NCI-H2171 treated with DMSO at 0.1 percent for 48 hours (cell line): ENCODE measurements around the gene ADAMTS7.
"Not testable (repeated sequence)": the region's sequence is repeated elsewhere in the genome, so short reads cannot be mapped to it uniquely, and the experiment has no call there.

Experiments
- DNase-seq: peaks from one replicate; lab custom pipeline; 2025; lab: John Stamatoyannopoulos, UW

ADAMTS7 gene

DNA sequence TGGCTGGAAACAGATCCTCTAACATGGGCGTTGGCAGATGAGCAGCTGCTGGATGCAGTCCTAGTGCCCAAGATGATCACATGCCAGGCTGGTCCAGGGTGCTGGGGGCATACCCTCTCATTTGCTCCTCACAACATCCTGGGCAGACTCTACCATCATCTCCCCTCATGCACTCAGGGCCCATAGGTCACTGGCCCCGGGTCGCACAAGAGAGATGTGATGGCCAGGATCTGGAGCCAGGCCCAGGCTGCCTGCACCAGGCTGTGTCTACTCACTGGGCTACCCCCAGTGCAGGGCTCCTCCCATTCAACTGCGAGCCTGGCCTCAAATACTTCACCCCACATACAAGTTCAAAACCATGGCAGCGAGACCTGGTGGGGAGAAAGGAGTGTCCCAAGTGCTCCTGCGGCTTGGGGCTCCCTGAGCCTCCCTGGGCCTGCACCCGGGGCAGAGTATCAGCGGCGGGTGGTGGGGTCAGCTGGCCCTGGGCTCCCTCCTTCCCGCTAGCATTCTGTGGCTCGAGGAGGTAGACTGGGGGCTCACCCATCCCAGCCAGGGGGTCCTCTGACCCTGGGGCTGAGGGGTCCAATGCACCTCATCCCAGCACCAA is 32.0 kb downstream of the ADAMTS7 start:
- not testable (repeated sequence) for DNase-seq

DNA sequence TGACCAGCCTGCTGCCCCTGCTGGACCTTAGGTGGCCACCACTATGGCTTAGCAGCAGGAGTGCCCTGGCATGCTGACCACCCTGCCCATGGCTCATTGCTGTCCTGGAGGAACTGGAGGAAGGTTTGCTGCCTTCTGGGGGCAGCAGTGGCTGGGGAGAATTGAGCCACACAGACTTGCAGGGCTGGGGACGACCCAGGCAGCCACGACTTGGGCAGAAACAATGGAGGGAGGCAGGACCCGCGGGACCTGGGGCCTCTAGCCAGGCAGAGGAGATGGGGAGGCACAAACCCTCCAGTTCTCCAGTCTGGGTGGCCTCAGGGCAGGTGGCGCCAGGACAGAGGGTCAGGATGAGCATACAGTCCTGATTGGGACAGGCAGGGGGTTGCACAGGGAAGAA is 32.8 kb downstream of the ADAMTS7 start:
- DNase-seq, result no peak

DNA sequence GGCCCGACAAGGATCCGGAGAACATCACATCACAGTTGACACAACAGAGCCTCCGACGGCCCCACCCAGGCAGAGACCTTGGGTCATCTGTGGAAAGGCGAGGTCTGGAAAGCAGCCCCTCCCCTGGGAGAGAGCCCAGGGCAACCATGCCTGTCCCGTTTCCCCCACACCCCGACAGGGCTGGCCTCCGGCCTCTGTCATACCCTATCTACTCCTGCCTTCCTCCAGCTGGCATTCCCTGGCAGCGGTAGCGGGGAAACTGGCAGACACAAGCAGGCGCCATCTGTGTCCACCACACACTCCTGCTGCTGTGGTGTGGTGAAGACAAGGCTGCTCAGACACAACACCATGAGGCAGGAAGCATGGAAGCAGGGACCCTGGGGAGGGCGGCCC is 33.3 kb downstream of the ADAMTS7 start:
- DNase-seq, result not testable (repeated sequence)

DNA sequence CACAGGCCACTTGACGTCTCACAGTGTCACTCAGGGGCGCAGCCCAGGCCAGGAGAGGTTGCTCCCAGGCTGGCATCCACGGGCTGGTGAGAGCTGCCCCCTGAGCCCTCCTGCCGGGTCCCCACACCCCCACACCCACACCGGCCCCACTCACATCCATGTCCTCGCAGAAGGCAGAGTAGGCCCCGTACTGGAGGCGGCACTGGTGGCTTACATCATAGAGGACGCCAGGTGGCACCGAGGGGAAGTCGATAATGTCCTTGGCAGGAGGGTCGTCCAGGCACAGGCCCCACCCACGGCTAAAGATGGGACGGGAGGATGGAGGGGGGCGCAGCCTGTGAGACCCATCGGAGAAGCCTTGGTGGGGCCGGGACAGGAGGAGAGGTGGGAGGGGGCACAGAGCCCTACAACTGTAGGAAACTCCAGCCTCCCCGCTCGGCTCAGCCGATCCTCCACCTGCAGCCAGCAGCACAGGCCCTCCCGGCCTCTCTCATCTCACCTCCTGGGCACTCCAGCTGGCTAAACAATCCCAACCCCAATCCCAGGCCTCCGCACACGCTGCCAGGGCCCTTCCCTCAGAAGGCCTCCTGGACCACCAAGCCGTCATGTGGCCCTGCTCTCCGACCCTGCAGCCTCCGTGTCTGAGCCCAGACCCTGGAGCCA is 33.8 kb downstream of the ADAMTS7 start:
- DNase-seq, result not testable (repeated sequence)

DNA sequence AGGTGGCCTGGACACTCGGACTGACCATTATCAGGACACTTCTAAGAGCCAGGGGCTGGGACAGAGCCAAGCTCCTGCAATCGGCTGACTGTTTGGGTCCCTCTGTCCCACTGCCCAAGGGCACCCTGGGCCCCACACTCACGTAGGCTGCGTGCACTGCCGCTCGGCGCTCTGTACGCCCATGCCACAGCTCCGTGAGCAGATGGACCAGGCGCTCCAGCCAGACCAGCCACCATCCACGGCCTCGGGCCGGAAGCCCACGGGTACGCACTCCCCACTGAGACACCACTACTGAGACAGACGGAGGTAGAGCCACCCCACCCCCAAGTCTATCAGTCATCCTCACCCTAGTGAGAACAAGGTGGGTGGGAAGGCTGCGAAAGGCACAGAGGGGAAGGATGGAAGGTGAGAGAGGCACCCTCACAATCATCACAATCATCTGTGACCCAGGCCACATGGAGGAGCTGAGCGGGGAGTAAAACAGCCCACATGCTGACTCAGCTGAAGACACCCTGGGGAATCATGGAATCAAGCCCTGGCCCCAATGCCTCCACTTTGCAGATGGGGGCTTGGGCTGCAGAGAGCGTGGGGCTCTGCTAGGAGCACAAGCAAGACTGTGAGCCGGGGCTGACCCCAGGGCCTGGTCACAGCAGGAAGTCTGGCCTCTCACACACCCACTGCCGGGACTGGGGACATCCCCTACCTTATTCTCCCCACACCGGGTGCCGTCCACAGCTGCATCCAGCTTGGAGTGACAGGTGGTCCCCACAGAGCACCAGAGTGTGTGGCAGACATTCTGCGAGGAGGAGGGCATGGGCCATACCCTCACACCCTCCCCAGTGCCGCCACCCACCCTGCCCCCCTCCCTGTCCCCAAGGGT is 35.0 kb downstream of the ADAMTS7 start:
- not testable (repeated sequence) for DNase-seq

DNA sequence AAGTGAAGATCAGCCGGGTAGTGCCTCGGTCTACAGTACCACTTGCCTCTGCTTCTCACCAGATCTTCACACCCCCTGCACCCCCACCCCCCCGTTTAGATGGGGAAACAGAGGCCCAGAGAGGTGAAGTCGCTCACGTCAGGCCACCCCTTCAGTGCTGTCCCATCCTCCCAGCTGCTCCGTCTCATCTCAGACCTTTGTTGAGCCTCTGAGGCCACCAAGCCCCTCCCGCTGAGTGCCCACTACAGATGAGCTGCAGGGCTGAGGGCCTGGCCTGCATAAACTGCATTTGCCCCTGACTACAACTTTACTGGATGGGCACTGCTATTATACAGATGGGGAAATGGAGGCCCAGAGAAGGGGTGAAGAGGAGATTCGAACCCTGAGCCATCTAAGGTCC is 35.8 kb downstream of the ADAMTS7 start:
- DNase-seq, result no peak

DNA sequence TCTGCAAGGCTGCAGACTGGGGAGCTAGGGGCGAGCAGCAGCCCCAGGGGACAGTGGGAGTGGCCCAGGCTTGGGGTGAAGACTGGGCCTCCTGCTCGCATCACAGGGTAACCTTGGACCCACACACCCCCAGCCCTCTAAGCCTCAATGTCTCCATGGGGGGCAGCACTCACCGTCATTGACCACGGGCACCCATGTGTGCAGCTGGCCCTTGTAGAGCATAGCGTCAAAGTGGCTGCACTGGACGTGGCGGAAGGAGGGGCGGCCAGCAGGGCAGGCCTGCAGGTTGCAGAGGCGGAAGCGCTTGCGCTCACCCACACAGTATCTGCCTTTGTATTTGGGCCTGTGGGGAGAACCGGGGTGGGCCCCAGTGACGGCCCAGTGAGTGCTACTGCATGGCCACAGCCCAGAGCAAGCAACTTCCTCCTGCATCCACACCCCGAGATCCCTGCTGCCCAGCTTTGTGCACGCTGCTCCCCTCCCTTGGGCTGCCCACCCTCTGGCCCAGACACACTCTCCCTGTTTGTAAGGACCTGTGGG is 36.7 kb downstream of the ADAMTS7 start:
- not testable (repeated sequence) for DNase-seq

DNA sequence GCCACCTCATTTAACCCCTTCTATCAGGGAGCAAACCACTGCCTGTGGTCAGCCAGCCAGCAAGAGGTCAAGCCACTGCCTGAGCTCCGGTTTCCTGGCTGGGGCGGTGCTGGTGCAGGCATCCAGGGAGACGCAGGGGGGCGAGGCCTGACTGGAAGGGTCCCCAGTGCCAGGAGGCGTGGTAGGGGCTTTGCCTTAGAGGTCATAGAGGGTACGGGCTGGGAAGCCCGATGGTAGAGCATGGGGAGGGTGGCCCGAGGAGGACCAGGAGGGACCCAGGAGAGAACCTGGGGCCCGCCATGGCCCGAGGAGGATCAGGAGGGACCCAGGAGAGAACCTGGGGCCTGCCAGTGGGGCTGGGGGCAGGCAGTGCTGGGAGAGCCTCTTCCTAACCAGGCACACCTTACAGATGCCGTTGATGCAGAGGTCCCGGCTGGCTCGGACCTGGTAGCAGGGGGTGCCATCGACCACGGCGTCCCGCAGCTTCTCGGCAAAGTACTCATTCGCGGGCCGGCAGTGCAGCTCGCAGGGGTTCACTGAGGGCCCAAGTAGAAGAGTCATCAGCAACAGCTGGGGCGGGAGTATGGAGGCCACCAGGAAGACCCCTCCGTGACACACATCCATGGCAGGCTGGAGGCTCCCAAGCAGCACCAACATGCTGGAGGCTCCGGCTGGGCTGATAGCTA is 37.4 kb downstream of the ADAMTS7 start:
- DNase-seq, result not testable (repeated sequence)

DNA sequence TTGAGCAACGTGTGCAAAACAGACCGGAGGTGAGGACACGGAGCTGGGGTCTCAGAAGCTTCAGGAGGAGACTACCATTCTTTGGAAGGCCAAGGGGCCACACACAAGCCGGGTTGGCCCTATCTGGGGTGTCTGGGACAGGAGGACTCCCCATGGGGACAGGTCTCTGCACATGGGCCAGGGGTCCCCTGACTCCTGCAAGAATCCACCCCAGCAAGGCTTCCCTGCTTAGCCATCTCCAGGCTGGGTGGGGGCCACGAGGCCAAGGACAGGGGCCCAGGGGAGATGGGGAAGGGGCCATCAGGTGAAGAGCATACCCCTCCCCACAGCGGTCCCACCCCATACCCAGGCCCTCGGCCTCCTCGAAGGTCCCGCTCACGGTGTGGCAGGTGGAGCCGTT is 38.5 kb downstream of the ADAMTS7 start:
- DNase-seq, result no peak

DNA sequence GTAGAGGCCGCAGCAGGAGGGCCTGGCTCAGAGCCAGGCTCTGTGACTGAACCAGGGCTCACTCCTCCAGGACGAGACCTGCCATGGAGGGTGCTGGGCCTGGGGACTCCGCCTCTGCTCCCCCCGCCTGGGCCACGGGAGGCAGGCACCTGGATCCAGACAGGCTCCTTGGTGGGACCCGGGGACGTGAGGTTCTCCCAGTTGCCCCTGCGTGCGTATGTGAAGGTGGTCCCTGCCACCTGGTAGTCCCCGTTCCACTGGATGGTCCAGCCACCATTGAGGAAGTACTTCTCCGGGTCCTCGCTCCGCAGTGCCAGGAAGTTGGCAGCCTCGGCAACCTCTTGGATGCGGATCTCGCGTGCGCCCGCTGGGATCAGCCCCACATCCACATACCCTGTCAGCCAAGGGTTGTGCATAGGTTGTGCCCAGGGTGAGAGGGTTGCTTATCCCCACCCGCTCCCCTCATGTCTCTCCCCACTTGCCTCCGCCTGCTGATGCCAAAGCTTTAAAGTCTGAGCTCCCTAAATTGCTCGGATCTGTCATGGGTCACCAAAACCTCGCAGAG is 39.7 kb downstream of the ADAMTS7 start:
- DNase-seq, result not testable (repeated sequence)

DNA sequence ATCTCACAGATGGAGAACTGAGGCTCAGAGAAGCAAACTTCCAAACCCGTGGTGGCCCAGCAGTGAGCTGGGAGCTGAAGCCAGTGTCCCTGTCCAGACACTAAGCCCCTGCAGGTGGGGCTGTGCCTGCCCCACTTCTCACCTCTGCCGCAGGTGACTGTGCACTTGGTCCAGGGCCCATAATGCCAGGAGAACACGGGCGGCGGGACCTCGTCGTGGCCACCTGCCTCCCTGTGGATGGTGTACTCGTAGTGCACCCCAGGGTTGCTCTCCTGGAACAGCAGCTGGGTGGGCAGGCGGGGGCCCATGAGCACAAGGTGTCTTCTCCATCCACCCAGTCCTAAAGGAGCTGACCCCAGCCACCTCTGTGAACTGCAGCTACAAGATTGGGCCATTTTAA is 40.2 kb downstream of the ADAMTS7 start:
- not testable (repeated sequence) for DNase-seq

DNA sequence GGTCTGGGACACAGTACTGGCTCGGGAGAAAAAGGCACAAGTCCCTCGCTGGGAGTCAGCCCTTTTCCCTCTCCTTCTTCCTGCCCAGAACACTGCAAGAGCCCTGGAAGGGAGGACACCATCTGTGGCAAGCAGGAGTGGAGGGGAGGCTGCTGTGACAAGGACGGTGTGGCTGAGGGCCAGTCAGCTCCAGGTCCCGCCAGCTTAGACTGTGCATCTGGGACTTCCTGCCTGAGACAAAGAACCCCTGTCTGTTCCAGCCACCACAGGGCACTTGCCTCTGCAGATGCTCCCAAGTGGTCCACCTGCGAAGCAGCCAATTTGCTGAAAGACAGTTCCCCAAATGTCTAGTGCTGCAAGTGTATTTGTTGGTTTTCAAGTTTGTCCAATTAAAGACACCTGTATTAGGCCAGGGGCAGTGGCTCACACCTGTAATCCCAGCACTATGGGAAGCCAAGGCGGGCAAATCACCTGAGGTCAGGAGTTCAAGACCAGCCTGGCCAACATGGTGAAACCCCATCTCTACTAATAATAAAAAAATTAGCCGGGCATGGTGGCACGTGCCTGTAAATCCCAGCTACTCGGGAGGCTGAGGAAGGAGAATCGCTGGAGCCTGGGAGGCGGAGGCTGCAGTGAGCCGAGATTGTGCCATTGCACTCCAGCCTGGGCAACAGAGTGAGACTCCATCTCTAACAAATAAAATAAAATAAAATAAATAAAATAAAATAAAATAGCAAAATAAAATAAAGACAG is 41.6 kb downstream of the ADAMTS7 start:
- not testable (repeated sequence) for DNase-seq

DNA sequence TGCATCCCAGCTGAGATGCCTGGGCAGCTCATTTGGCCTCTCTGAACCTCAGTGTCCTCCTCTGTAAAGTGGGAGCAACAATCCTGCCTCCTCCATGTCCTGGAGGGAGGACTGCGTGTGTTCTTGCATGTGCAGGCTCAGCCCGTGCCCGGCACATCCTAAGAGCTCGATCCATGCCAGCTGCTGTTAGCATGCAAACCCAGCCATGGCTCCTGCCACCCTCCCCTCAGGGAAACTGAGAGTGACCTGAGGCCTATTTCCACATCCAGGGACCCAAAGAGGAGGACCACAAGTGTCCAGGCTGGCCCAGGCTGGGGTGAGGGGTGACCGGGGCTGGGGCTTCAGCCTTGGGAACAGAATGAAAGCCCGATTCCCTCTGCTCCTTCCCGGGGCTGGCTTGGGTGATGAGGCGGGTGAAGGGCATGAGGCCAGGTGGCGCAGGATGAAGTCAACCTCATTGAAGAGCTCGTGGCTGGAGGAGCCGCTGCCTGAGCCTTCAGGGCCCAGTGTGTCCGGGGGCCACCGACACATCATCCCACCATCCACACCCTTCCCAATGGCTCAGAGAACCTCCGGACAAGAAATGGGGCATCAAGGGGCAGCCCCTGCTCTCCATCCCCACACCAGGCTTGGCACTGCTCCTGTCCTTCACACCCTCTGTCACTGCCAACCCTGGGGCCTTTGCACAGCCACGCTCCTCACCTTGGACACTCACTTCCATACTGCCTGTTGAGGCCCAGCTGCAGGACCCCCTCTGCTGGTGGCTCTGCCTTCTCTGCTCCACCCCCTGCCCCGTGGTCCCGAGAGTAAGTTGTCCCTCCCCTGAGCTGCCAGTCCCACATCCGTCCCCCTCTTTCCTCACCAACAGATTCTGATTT is 42.5 kb downstream of the ADAMTS7 start:
- DNase-seq, result no peak

DNA sequence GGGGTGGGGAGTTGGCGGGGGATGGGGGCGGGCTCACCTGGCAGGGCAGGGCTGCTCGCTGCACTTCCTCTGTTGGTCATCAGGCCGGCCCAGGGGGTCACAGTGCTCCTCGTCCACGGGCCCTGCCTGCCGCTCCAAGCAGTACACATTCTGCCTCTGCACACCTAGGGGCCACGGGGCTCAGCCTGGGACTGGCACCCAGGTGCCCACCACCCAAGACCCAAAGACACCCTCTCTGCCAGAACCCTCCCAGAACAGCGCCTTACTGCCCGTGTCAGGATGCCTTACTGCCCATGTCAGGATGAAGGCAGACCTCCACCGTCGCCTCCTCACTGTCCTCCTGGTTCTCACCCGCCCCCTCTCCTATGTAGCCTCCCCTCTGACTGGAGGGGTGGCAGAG is 43.2 kb downstream of the ADAMTS7 start:
- DNase-seq, result no peak

DNA sequence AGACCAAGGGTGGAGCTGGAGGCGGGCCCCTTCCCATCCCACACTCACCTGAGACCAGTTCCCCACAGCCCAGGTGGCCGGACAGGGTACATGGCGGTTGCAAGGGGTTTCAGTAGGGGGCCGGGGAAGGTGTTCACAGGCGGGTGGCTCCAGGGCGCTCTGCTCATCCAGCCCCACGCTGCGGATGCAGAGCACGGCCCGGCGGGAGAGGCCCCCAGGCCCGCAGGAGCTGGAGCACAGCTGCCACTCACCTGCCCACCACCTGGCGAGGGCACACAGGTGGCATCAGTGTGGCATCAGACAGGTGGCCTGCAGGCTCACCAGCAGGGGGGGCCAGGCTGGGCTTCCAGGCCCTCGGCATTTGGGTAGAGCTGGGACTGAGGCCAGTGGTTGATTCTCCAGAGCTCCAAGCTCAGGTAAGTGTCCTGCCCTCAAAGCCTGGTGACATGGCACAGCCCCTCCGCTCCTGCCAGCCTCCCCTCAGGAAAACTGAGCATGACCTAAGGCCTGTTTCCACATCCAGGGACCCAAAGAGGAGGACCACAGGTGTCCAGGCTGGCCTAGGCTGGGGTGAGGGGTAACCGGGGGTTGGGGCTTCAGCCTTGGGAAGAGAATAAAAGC is 43.8 kb downstream of the ADAMTS7 start:
- DNase-seq, result peak; percentile 31

DNA sequence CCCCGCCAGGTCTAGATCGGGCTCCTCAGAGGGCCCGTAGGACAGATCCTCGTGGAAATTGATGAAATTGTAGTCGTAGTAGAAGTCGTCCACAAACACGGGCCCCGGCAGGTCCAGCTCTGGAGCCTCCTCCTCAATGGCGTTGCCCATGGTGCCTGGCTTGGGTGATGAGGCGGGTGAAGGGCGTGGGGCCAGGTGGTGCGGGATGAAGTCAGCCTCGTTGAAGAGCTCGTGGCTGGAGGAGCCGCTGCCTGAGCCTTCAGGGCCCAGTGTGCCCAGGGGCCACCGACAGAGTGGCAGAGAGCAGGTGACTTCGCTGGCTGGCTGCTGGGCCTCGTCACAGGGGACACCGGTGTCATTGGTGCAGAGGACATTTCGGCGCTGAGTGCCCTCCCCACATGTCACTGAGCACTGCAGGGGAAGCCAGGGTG is 44.6 kb downstream of the ADAMTS7 start:
- DNase-seq, result not testable (repeated sequence)

DNA sequence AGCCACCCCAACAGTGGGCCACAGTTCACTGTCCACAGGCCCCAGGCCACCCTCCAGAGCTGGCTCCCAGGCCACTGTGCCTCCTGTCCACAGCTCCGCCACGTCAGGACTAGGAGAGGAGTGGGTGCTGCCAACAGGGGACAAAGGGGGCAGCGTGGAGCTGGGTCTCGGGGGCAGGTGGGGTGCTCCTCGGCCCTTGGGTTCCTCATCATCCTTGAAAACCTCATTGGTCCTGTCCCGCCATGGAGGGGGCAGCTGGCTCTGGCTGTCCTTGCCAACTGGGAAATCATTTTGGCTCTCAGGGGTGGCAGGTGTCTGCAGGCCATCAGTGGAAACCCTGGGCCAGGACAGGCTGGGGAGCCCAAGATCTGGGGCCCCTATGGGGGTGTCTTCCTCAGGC is 45.2 kb downstream of the ADAMTS7 start:
- no peak for DNase-seq

DNA sequence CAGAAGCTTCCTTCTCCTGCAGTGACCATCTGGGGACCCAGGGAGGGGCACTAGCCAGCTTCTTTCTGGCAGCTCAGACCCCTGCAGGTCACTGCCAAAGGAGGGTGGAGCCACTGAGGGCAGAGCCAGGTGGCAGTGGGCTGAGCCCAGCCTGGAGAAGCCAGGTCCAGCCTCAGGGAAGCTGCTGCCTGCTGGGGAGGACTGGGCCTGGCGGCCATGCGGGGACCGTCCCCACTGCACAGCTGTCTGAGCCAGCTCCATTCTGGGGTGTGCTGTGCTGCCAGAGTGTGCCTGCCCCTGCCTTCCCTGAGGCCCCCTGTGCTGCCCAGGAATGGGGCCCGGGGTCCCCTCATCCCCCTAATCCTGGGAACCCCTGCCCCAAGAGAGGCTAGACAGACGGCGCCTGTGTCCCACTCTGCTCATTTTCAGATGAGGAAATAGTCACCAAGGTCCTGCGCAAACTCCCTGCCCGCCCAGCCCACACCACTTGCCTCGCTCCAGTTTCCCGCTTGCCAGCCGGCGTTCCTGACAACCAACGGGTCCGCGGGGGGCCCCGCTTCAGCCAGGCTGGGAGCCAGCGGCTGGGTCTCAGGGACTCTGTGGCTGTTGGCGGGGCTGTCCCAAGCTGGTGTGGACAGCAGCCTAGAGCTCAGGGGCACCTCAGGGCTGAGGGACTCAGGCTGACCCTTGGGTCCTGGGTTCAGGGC is 46.0 kb downstream of the ADAMTS7 start:
- not testable (repeated sequence) for DNase-seq
